Measurements from ENCODE around the gene ADAMTS1.
"Not testable (repeated sequence)": the region's sequence is repeated elsewhere in the genome, so short reads cannot be mapped to it uniquely, and the experiment has no call there.

DNA sequence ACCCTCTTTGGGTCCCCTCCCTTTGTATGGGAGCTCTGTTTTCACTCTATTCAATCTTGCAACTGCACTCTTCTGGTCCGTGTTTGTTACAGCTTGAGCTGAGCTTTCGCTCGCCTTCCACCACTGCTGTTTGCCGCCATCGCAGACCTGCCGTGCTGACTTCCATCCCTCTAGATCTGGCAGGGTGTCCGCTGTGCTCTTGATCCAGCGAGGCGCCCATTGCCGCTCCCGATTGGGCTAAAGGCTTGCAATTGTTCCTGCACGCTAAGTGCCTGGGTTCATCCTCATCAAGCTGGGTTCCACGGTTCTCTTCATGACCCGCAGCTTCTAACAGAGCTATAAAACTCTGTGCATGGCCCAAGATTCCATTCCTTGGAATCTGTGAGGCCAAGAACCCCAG lies 9.5 kb upstream of the ADAMTS1 start:
- TF ChIP-seq, protein P1, sequence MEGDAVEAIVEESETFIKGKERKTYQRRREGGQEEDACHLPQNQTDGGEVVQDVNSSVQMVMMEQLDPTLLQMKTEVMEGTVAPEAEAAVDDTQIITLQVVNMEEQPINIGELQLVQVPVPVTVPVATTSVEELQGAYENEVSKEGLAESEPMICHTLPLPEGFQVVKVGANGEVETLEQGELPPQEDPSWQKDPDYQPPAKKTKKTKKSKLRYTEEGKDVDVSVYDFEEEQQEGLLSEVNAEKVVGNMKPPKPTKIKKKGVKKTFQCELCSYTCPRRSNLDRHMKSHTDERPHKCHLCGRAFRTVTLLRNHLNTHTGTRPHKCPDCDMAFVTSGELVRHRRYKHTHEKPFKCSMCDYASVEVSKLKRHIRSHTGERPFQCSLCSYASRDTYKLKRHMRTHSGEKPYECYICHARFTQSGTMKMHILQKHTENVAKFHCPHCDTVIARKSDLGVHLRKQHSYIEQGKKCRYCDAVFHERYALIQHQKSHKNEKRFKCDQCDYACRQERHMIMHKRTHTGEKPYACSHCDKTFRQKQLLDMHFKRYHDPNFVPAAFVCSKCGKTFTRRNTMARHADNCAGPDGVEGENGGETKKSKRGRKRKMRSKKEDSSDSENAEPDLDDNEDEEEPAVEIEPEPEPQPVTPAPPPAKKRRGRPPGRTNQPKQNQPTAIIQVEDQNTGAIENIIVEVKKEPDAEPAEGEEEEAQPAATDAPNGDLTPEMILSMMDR (IDR thresholded peaks at IDR 0.05; ENCODE audit: insufficient read depth, low read depth, low read length): not testable (repeated sequence)
- not testable (repeated sequence) for TF ChIP-seq EZH2 (IDR thresholded peaks at IDR 0.05; ENCODE audit: insufficient read depth, low read length)

Data from astrocyte (in vitro differentiated cells and primary cell).